Measurements from ENCODE around the gene ASCC2.

ASCC2 gene

DNA sequence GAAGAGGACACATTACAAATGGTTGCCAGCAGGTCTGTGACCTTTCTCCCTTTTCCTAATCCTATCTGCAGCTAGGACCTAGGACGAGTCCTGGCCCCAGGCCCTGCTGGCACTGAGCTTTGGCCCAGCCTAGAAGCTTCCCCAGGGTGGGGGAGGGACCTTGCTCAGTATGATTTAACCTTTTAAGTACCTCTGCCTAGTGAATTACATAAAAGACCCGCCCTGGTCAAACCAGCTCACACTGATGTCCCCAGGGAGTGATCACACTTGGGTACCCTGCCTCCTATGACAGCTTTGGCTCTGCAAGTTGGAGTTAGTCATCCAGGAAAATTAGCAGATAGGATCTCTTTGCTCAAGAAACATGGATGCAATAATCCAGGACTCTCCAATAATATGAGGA is 21.9 kb downstream of the ASCC2 start:
- no peak for DNase-seq

DNA sequence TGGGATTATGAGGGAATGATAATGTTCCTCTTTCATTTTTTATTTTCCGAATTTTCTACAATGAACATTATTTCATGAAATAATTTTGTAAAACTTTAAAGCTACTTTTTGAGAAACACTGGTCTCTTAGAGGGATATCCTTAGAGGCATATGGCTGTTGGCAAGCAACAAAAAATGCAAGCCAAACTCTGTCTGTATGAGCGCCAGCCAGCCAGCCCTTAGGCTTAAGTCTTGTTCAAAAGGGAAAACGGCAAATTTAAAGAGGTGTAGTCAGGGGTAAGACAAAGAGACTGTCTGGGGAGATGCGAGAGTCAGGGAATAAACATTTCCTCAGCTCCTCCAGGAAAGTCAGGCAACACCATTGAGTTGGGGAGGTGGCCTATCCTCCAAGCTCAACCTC is 22.5 kb downstream of the ASCC2 start:
- DNase-seq = no peak

DNA sequence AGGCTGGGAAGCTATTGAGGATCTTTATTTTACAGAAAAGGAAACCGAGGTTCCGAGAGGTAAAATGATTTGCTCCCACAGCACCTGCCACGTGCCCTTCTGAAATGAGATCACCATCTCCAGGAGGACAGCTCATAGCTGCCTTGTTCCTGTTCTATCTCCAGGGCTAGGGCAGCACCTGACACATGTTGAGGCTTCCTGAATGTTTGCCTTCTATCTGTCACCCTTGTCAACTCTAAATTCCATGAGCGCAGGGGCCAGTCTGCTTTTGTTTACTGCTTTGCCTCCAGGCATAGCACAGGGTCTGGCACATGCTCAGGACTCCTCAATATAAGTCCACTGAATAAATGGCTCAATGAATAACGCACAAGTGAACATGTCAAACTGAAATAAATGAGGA is 24.1 kb downstream of the ASCC2 start:
- DNase-seq = no peak

DNA sequence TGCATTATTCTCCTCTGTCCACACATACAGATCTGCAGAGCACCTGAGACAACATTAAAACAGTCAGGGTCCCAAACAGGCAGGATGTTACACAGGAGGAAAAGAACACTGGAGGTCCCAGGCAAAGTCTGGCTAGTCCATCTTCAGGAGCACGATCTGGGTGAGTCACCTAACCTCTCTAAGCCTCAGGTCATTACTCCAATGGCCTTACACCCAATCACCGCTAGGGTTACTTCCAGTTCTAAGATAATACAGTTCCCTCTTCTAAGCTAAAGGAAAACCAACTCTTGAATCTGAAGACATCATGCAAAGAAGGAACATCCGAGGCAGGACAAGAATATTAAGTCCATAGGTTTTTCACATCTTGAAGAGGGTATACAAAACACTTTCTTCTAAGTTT is 24.5 kb downstream of the ASCC2 start:
- DNase-seq = no peak

DNA sequence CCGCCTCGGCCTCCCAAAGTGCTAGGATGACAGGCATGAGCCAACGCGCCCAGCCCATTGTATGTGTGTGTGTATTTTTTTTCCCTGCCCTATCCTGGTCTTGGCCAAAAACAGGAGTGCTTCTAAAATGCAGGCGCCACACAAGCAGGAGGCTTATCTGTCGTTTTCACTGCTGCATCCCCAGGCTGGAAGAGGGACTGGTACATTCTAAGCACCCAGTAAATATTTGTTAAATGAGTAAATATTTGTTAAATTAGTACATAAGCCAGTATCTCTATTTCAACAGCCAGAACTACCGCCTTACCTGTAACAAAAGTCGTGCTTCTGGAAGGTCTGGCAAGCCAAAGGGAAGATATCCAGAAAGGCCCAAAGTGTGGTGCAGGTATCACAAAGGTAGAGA is 24.9 kb downstream of the ASCC2 start:
- DNase-seq = no peak

DNA sequence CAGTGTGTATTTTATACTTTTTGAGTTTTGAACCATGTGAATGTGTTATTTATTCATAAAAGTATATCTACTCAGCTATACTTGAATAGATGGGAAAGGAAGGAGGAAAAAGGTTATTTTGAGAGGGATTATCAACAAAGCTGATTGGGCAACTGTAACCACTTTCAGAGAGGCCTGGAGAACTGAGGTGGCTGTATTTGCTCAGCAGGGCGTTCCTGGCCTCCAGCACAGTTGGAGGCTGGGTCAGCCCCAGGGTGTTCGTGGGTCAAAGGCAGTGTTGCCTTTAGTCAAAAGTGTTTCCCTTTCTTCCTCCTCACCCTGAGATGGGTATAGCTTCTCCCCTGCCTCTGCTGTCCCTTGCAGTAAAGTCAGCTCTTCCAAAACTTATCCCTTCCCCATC is 26.7 kb downstream of the ASCC2 start:
- no peak for DNase-seq

DNA sequence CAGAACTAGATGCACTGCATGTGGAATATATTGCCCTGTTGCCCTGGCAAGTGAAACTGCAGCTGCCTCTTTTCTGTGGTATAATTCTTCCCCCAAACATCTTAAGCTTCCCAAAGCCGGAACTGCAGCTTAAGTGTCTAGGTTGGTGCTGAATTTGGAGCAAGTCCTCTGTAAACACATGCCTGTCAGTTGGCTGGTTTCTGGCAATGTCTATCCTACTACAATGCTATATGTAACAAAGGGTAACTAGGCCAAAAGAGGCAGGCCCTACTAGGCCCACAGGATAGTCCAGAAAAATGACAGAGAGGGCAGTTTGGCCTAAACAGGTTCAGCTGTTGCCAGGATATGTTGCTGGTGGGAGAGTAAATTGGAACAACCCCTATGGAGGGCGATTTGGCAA is 27.9 kb downstream of the ASCC2 start:
- DNase-seq = no peak

DNA sequence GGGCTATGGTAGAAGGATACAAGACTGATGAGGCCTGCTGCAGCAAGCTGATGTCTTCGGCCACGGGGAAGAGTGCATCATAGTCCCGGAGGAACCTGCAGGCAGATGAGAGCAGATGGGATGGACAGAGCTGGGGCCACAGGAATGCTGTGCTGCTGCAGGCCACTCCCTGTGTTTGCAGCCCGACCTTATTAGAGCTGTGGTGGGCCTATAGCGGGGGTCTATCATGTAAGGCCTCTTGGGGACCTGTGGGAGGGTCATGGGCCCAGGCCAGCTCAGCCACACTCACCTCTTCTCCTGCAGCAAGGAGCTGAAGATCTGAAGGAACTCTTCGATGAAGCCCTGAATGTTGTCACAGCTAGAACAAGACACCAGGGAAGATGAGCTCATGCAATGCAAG is 31.9 kb downstream of the ASCC2 start:
- no peak for DNase-seq

DNA sequence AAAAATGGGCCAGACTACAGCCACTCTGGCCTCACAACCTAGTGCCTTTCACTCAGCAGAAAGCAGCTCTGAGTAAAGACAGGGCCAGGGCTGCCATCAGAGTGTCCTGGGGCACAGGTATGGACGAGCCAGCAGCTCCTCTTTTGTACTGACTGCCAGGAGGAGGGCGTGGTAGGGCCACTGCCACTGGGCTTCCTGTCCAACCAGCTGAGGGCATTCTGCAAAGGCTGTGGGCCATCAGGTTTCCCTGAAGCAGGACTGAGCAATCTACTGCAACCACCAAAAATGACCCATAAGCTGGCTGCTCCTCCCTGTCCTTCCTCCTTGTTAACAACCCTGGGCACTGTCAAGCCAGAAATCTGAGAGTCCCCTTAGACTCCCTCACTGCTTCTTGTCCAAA is 33.1 kb downstream of the ASCC2 start:
- no peak for DNase-seq

DNA sequence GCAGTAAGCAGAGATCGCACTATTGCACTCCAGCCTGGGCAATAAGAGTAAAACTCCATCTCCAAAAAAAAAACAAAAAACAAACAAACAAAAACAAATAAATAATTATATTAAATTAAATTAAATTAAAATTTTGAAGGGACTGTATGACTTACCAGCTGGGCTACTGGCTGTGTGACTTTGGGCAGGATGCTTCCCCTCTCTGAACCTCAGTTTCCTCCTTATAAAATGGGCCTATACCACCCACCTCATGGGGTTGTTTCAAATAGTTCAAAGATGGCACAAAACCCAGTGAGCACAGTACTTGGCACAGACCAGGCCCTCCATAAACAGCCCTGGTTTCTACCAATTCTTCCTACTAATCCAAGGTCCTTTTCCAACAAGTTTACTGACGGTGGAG is 34.9 kb downstream of the ASCC2 start:
- no peak for DNase-seq

DNA sequence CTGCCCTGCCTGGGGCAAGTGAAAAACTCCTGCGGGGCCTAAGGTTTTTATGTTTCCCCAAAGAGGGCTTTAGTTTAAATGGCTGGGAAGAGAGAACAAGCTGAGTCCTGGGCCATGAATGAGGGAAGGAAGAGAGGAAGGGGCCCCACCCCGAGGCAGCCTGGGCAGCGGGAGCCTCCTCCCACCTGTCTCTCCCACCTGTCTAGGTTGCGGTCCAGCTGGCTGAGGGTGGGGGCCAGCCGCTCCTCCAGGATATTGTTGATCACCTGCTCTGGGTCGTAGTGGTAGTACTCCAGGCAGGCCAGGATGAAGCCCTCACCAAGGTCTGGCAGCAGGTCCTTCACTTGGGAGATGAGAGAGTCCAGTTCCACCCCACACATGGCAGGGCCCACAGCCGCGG is 36.3 kb downstream of the ASCC2 start:
- no peak for DNase-seq

DNA sequence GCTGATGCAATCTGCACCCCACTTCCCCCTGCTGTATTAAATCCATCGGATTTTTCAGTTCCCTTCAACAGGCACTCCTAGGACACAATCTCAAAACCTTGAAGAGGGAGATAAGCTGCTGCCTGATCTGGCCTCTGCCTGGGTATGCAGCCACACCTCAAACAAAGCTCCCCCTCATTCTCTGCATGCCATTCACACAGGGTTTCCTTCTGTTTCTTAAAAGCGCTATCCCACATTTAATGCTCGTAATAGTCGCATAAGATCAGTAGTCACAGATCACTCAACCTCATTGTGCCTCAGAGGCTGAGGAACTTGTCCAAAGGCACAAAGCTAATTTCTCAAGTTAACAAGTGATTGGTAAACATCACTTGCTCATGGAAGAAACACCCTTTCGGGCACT is 36.9 kb downstream of the ASCC2 start:
- DNase-seq = no peak

DNA sequence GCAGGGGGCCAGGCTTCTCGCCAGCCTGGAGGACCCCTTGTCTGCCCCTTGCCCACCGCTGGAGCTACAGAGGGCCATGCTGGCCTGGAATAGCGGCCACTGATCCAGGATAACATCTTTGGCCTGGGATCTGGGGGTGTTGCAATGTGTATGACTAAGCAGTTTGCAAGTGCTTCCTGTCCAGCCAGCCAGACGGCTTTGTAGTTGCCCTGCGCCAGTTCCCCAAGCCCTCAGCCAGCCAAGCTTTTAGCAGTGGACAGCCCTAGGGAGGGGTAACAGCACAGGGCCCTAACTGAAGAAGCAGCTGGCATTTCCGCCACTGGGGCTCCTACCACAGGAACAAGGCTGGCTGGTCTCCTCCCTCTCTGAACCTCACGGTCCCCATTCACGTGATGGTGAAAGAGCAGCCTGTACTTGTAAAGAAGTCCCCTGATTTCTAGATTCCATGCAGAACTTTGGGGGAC is 38.8 kb downstream of the ASCC2 start:
- DNase-seq = no peak

DNA sequence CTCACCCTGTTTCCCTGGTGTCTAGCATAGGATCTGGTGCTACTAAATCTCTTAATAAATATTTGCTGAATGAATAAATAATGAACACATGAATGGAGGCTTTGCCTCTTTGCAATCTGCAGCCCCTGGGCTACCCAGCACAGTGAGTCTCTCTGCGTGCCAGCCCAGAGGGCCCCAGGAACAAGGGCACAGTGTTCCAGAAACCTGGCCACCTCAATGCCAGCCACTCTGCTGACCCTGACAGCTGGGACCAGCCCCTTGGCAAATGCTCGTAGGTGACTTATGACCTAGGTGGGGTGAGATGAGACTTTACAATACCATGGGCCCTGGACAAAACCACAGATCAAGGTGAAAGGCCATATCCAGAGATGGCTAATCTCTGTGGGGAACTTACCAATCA is 39.3 kb downstream of the ASCC2 start:
- no peak for DNase-seq

DNA sequence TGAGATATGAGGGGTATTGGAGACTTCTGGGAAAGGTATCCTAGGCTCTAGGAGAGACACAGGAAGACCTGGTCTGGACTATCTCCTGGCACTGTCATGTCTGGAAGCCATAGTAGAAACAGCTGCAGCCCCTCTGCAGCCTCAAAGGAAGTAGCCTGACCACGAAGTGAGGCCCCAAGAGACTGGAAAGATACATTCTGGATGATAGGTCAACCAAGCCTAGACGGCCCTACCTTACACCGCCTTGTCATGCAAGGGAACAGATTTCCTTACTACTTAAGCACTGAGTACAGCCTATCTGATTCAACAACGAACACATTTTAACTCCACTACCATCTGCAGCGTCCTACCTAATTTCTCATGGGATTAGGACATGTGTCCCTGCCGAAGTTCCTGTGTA is 39.8 kb downstream of the ASCC2 start:
- no peak for DNase-seq

DNA sequence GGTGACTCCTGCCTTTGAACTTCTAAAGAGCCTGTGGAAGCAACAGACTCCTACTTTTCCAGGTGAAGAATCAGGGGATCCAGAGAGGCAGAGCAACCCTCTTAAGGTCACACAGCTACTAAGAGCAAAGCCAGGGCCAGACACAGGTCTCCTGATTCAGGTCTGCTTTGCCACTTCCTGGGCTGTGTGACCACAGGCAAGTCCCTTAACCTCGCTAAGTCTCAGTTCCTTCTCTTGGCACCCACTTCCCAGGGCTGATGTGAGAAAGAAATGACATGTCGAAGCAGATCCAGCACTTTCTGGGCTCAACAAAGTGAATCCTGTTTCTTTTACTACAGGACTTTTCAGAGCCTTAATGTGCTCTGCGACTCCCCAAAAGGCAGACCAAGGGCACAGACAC is 40.7 kb downstream of the ASCC2 start:
- DNase-seq = no peak

DNA sequence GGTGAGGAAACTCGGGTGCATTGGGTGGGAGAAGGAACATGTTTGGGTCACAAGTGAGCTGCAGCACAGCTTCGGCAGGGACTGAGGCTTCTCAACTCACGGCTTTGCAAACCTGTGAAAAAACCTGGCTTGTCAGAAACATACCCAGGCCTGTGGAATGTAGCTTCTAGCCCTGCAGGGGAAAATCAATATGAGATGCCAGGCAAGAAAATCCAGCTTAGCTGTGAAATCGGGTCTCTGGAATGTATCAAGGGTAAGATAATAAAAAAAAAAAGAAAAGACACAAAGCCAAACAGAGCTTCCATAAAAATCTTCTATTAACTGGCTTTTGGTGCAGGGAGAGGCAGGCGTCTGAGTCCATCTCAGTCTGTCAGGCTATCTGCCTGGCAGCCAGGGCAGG is 42.4 kb downstream of the ASCC2 start:
- DNase-seq = no peak

DNA sequence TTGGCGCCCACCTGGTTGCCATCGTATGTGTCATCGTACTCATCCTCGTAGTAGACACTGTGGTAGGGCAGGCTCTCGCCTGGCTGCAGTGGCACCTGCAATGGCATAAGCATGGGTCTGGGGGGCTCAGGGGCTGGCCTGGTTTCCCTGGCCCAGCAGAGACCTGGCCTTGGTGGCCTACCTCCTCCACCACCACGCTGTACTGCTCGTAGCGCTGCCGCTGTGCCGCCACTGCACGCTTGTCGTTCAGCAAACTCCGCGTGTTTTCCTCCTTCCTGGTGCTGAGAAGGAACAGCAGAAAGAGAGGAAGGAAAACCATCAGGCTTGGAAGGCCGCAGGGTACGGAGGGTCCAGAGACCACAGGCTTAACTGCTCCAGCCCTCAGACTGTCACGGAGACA is 44.7 kb downstream of the ASCC2 start:
- DNase-seq = no peak

DNA sequence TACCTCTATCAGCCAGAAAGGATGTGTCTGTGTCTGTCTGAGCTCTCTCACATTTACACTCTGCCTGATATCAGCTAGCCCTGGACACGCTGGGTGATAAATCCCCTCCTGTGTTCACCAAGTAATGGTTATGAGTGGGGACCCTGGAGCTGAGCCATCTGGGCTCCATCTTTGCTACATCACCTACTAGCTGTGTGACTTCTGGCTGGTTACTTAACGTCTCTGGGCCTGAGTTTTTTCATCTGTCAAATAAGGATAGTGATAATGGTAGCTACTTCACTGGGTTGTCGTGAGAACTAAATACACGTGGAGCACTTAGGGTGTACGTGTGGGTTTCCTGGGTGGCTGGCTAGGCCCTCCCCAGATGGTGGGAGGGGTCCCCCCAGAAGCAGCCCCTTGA is 48.0 kb downstream of the ASCC2 start:
- DNase-seq = no peak

DNA sequence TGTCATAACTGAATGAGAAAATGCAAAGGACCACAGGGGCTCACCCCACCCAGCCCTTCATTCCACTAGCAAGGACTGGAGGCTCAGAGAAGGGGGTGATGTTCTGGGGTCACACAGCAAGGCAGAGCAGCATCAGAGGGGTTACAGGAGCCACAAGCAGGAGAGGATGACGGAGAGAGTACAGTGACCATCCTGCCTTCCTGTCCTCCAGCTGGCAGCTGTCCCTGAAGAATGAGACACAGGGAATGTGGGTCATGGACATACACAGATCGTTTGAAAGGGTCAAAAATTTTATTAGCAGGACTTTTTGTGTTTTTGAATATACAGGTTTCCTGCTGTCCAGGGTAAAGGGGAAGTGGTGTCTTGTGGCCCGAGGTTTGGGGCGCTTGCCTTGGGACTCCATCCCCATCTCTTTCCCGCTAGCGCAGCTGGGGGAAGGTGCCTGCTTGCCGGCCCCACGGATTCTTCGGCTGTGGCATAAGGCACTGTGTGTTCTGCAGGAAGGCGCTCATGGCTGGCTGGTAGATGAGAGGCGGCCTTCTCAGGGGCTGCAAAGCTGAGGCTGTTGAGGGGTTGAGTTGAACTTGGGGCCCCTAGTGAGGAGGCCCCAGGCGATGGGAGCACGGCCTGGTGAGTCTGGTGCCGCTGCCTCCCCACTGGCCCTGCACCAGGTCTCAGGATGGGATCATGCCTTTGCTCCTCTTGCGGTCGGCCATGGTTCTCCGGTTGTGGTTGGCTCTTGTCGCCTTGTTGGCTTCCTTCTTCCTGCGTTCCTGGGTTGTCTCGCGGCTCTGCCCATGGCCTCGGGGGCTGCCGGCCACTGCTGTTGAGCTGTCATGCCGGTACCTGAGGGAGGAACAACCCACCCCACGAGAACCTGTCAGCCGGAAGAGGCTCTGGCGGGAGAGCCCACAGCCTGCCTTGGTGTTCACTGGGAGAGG is 49.5 kb downstream of the ASCC2 start:
- DNase-seq = no peak

DNA sequence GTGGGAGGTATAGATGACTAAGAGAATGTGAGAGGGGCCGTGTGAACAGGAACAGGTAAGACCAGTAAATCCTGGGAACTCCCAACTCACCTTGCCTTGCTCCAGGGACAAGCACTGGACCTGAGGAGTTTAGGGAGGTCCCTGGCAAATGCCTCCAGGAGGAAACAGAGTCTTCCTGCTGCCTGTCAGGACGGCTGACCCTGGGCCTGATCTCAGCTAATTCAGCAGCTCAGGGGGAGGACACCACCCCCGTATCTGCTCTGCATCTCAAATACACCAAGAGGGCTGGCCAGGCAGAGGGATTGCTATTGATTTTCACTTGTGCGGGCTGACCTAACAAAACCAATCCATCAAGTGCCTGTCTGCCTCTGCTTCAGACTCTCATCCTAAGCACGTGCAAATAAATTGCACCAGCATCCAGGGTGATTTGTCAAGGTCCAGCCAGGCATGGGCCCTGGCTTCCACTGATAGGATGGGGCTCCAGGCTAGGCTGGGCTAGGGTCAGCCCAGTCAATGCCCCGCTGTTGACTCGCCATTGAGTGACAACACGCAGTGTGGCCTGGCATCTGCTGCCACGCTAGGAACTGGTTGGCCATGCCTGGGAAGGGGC is 50.6 kb downstream of the ASCC2 start:
- DNase-seq = no peak

DNA sequence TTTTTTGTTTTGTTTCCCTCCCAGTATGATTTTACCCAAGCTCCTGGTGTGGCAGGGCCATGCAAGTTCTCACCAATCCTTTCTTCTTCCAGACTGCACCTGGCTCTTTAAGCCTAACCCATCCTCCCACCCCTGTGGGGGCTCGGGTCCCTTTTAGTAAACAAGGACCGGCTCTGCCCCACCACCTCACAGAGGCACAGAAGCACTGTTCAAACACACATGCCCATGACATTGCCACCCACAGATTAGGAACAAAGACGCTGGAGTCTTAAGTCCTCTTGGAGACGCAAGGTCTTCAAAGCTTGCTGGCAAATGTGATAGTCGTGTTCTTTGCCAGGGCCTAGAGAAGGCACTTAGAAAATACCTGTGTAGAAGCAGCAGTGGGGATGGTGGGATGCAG is 52.0 kb downstream of the ASCC2 start:
- DNase-seq = no peak

DNA sequence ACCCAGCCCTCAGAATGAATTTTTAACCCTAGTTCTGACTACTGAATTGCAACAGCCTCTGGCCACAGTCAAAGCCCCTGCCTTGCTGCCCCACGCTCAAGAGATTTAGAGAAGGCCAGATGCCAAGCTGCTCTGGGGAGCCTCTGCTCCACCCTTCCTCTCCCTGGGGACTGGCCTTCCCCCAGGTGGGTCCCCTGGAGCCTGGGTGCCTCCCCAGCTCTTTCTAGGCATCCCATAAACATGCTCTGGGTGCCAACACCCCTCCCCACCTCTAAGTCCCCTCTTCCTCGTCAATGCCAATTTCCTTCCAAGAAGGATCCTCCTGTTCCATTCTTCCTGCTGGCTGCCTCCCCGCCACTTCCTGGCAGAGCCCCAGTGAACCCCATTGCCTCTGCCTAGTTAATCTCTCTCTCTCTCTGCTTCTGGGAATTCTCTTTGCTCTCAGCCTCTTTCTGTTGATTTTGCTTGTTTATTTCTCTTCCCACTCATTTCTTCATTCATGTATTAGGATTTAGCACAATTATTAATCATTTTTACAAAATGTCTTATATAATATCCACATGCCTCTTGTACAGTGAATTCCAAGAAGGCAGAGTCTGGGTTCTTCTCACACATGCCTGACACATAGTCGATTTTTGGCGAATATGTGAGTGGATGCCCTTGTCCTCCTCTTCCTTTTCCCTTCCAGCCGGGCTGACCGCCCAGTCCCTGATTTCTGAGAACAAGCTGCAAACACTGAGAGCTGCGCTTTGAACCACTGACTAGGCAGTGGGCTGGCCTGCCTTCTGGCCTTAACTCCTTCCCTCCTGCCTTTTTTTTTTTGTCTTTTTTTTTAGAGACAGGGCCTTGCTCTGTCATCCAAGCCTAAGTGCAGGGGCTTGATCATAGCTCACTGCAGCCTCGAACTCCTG is 53.4 kb downstream of the ASCC2 start:
- DNase-seq = no peak

Measured in effector CD8-positive, alpha-beta T cell (primary cell).